Chondrocyte (in vitro differentiated cells): ENCODE measurements around the gene GREM1. TPM values are rescaled to one million over a fixed set of nuclear protein-coding genes. Genes with fewer than 3 reads are reported as not detected.
A peak's percentile ranks its signal among the peaks of the same experiment; 100 is the strongest.

Experiments
- DNase-seq: peaks from one replicate; pipeline ENCODE4 v3.0.0; 2021; ENCODE audit warnings: mixed read lengths, low spot score
- H3K27ac Mint-ChIP-seq: one replicate; pipeline ENCODE4 v1.8.0; 2021; ENCODE audit warnings: mild to moderate bottlenecking, moderate library complexity, mixed read lengths; ENCODE audit not compliant: unreplicated experiment
- H3K27me3 Mint-ChIP-seq: 2 replicates; pipeline ENCODE4 v1.8.0; 2021; ENCODE audit warnings: low read depth, mixed read lengths
- H3K36me3 Mint-ChIP-seq: 2 replicates; pipeline ENCODE4 v1.8.0; 2021; ENCODE audit warnings: low read depth, mixed read lengths
- H3K4me1 Mint-ChIP-seq: 2 replicates; pipeline ENCODE4 v1.8.0; 2021; ENCODE audit warnings: low read depth, mild to moderate bottlenecking, mixed read lengths
- H3K4me3 Mint-ChIP-seq: one replicate; pipeline ENCODE4 v1.8.0; 2021; ENCODE audit warnings: mild to moderate bottlenecking, moderate library complexity, mixed read lengths; ENCODE audit not compliant: unreplicated experiment
- H3K9me3 Mint-ChIP-seq: 2 replicates; pipeline ENCODE4 v1.8.0; 2021; ENCODE audit warnings: low read depth, mixed read lengths
- total RNA-seq: library from RNA; stranded (reverse); gene quantifications from 3 replicates; pipeline ENCODE4 v1.2.1, GENCODE V29; 2021
- TF ChIP-seq, protein P1 (sequence below): fragments of 200-600 bp; sonication (generic); IDR thresholded peaks from 2 replicates; pipeline ENCODE4 v1.5.0; 2021; ENCODE audit warnings: antibody characterized with exemption, mild to moderate bottlenecking, moderate library complexity

The GREM1 gene
- total RNA-seq, 1 donor from 2014 or later: 142 TPM

DNA sequence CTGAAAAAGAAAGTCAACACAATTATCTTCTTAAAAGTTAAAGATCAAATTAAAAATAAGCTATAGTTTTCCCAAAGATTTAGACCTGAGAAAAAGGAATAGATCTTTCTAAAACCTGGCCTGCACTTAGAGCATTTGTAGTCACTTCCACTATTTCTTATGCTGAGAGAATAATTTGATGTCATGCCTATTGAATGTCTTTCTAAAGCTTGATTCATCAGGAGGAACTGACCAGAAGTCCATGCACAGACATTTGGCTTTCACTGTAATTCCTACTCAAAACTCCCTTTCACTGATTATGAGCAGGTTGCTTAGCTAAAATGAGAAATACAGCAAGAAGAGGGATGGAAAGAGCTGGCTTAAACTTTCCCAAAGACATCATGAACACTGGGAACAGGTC lies 4.3 kb downstream of the GREM1 start:
- H3K27me3 Mint-ChIP-seq: no peaks in the 10 kb centered on the region
- peak overlapping the region; percentile 72 for H3K27ac Mint-ChIP-seq
- peaks cover 12% of the 10 kb centered on the region for H3K9me3 Mint-ChIP-seq
- H3K4me1 Mint-ChIP-seq: peaks cover 47% of the 10 kb centered on the region
- peaks cover 17% of the 10 kb centered on the region for H3K36me3 Mint-ChIP-seq
- no peak overlapping the region for H3K4me3 Mint-ChIP-seq
- TF ChIP-seq, protein P1, sequence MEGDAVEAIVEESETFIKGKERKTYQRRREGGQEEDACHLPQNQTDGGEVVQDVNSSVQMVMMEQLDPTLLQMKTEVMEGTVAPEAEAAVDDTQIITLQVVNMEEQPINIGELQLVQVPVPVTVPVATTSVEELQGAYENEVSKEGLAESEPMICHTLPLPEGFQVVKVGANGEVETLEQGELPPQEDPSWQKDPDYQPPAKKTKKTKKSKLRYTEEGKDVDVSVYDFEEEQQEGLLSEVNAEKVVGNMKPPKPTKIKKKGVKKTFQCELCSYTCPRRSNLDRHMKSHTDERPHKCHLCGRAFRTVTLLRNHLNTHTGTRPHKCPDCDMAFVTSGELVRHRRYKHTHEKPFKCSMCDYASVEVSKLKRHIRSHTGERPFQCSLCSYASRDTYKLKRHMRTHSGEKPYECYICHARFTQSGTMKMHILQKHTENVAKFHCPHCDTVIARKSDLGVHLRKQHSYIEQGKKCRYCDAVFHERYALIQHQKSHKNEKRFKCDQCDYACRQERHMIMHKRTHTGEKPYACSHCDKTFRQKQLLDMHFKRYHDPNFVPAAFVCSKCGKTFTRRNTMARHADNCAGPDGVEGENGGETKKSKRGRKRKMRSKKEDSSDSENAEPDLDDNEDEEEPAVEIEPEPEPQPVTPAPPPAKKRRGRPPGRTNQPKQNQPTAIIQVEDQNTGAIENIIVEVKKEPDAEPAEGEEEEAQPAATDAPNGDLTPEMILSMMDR: no peak
- no peak for DNase-seq

DNA sequence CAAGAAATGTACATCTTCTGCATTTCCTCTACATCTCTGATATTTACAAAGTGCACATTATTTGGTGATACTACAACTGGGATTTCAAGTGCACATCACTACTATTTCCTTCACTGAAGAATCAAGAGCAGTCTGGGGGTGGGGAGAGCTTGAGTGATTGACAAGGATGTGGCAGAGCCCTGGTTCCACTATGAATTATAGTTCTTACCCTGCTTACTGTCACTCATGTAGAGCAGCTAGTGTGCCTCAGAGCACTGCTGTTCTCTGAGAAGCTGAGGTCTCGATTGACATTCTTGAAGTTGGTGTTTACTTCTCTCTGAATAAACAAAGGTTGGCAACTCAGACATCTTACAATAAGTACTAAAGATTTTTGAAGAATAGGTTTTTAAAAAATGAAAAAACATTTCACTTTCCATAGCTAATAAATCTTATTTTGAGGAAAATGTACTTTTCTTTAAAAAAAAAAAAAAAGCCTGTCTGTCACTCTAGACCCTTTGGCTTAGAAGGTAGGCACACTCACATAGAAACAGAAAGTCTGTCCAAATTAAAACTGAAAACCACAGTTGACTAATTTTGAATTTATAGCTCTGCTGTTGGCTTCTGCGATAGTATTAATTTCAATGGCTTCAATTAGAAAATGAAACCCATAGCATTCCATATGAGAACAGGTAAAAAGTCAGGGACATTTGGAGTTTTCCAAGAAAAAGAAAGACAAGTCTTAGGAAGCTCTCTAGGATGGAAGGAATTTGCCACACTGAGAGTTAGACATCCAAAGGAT lies 5.6 kb downstream of the GREM1 start:
- Mint-ChIP-seq H3K9me3 (peaks cover 15% of the 10 kb centered on the region), H3K27me3 (no peaks in the 10 kb centered on the region), H3K36me3 (peaks cover 17% of the 10 kb centered on the region), H3K27ac (peak overlapping the region; percentile 19), H3K4me3 (no peak overlapping the region), H3K4me1 (peaks cover 47% of the 10 kb centered on the region)
- no peak for DNase-seq
- TF ChIP-seq, protein P1: no peak

DNA sequence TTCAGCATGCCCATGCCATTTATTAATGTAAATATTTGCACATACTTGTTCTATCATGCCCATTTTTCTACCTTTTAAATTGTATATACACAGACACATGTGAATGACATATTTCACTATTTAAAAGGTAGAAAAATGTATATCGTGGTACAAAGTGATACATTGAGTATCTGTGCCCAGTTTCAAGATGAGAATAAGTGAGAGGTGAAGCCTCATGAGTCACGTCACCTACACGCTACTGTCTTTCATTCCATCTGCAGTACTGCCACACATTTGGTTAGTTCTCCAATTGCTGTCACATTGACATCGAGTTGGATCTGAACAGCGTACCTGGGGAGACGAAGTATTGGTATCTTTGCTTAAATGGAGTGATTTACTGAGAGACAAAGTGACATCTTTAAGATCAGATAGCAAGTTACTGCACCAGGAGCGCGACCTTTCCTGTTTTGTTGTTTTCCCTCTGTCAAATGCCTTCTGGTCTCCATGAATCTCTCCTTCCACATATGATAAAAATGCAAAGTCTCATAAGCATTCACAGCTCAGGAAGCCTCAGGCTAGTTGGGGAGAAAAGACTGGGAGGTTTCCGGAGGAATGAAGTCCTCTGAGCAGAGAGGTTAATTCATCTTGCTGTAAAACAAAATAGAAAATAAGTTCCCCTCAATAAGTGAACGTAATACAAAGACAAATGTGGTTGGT lies 12.0 kb downstream of the GREM1 start:
- TF ChIP-seq, protein P1: no peak
- DNase-seq: no peak
- H3K4me3 Mint-ChIP-seq: no peak overlapping the region
- H3K27ac Mint-ChIP-seq: peak overlapping the region; percentile 29
- H3K27me3 Mint-ChIP-seq: no peaks in the 10 kb centered on the region
- H3K36me3 Mint-ChIP-seq: peaks cover 21% of the 10 kb centered on the region
- peaks cover 17% of the 10 kb centered on the region for H3K9me3 Mint-ChIP-seq
- peaks cover 43% of the 10 kb centered on the region for H3K4me1 Mint-ChIP-seq

DNA sequence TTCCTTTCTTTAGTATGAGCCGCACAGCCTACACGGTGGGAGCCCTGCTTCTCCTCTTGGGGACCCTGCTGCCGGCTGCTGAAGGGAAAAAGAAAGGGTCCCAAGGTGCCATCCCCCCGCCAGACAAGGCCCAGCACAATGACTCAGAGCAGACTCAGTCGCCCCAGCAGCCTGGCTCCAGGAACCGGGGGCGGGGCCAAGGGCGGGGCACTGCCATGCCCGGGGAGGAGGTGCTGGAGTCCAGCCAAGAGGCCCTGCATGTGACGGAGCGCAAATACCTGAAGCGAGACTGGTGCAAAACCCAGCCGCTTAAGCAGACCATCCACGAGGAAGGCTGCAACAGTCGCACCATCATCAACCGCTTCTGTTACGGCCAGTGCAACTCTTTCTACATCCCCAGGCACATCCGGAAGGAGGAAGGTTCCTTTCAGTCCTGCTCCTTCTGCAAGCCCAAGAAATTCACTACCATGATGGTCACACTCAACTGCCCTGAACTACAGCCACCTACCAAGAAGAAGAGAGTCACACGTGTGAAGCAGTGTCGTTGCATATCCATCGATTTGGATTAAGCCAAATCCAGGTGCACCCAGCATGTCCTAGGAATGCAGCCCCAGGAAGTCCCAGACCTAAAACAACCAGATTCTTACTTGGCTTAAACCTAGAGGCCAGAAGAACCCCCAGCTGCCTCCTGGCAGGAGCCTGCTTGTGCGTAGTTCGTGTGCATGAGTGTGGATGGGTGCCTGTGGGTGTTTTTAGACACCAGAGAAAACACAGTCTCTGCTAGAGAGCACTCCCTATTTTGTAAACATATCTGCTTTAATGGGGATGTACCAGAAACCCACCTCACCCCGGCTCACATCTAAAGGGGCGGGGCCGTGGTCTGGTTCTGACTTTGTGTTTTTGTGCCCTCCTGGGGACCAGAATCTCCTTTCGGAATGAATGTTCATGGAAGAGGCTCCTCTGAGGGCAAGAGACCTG lies 13.2 kb downstream of the GREM1 start:
- H3K4me1 Mint-ChIP-seq: peaks cover 49% of the 10 kb centered on the region
- H3K4me3 Mint-ChIP-seq: no peak overlapping the region
- H3K27me3 Mint-ChIP-seq: no peaks in the 10 kb centered on the region
- peaks cover 19% of the 10 kb centered on the region for H3K36me3 Mint-ChIP-seq
- TF ChIP-seq, protein P1: no peak
- H3K9me3 Mint-ChIP-seq: peaks cover 13% of the 10 kb centered on the region
- peak overlapping the region; percentile 78 for H3K27ac Mint-ChIP-seq
- DNase-seq: peak; percentile 88
